Epidermal melanocyte (primary cell): ENCODE measurements around the gene RIMS1.

Experiments used
- DNase-seq: peaks from one replicate; pipeline ENCODE4 v3.0.0; 2011; ENCODE audit warnings: low spot score; ENCODE audit not compliant: insufficient read length

Gene RIMS1

GRCh38 chr6:71886184-71887005, at the start of gene RIMS1:
TSS of gene RIMS1 (plus strand) at chr6:71886550. CDS start at chr6:71887024, 474 bp downstream.
- no peak for DNase-seq

GRCh38 chr6:71851214-71851613, 35.1 kb upstream of the RIMS1 start:
- DNase-seq: no peak

- DNase-seq: no peak
Observed at GRCh38 chr6:71852948-71853347, 33.4 kb upstream of the RIMS1 start.

GRCh38 chr6:71855406-71855805, 30.9 kb upstream of the RIMS1 start:
- DNase-seq: no peak

- no peak for DNase-seq
Observed at GRCh38 chr6:71879016-71879415, 7.3 kb upstream of the RIMS1 start.

- DNase-seq: no peak
Observed at GRCh38 chr6:71887006-71887743, 825 bp downstream of the RIMS1 start.

GRCh38 chr6:71887744-71888230, 1.4 kb downstream of the RIMS1 start:
- DNase-seq: no peak

GRCh38 chr6:71888756-71889340, 2.5 kb downstream of the RIMS1 start:
- no peak for DNase-seq

GRCh38 chr6:71889366-71889765, 3.0 kb downstream of the RIMS1 start:
- no peak for DNase-seq

- no peak for DNase-seq
Observed at GRCh38 chr6:71892641-71893040, 6.3 kb downstream of the RIMS1 start.

- DNase-seq: no peak
Observed at GRCh38 chr6:71900642-71901041, 14.3 kb downstream of the RIMS1 start.

GRCh38 chr6:71902261-71902660, 15.9 kb downstream of the RIMS1 start:
- DNase-seq: no peak

- no peak for DNase-seq
Observed at GRCh38 chr6:71906813-71907212, 20.5 kb downstream of the RIMS1 start.

- DNase-seq: no peak
Observed at GRCh38 chr6:71908162-71908765, 21.9 kb downstream of the RIMS1 start.

- no peak for DNase-seq
Observed at GRCh38 chr6:71913444-71914234, 27.3 kb downstream of the RIMS1 start.

GRCh38 chr6:71929047-71929446, 42.7 kb downstream of the RIMS1 start:
- no peak for DNase-seq

- no peak for DNase-seq
Observed at GRCh38 chr6:71933881-71934280, 47.5 kb downstream of the RIMS1 start.

GRCh38 chr6:71965404-71965803, 79.1 kb downstream of the RIMS1 start:
- DNase-seq: no peak

- DNase-seq: no peak
Observed at GRCh38 chr6:71967436-71967835, 81.1 kb downstream of the RIMS1 start.

GRCh38 chr6:71977884-71978283, 91.5 kb downstream of the RIMS1 start:
- no peak for DNase-seq

GRCh38 chr6:71979911-71980310, 93.6 kb downstream of the RIMS1 start:
- no peak for DNase-seq
